ENCODE data around the gene SLC39A9.

The SLC39A9 gene

GRCh38 chr14:69505338-69506240 is 107.1 kb downstream of the SLC39A9 start:
- DNase-seq = no peak

GRCh38 chr14:69506241-69506595 is 107.7 kb downstream of the SLC39A9 start:
- no peak for DNase-seq

Data from GOT3 (cell line).